HepG2 (cell line): ENCODE data around the gene CSTB.

Experiments
- ZBTB8A ChIP-seq: sonication (generic); formaldehyde crosslinking; IDR thresholded peaks from 2 replicates; pipeline ENCODE4 v1.4.0; 2020; ENCODE audit warnings: mild to moderate bottlenecking, low read depth, missing genetic modification reagents, borderline replicate concordance
- ZNF230 ChIP-seq: sonication (generic); formaldehyde crosslinking; IDR thresholded peaks from 2 replicates; pipeline ENCODE4 v1.4.0; 2020; ENCODE audit warnings: mild to moderate bottlenecking, missing genetic modification reagents
- ZNF703 ChIP-seq: sonication (generic); formaldehyde crosslinking; IDR thresholded peaks from 2 replicates; pipeline ENCODE4 v1.5.1; 2020; ENCODE audit warnings: missing genetic modification reagents, mild to moderate bottlenecking, moderate library complexity, borderline replicate concordance
- ZNF781 ChIP-seq: sonication (generic); formaldehyde crosslinking; IDR thresholded peaks from 2 replicates; pipeline ENCODE4 v1.5.1; 2020; ENCODE audit warnings: borderline replicate concordance, mild to moderate bottlenecking, missing genetic modification reagents; ENCODE audit errors: not compliant biosample characterization
- TF ChIP-seq, protein P1 (sequence below): sonication (generic); formaldehyde crosslinking; IDR thresholded peaks from one replicate; pipeline ENCODE4 v1.5.1; 2020; ENCODE audit warnings: mild to moderate bottlenecking, missing genetic modification reagents; ENCODE audit errors: not compliant biosample characterization
- TF ChIP-seq, protein P2 (sequence below): sonication (generic); formaldehyde crosslinking; IDR thresholded peaks from 2 replicates; pipeline ENCODE4 v1.5.0; 2020; ENCODE audit warnings: mild to moderate bottlenecking, missing genetic modification reagents, moderate library complexity

- TF ChIP-seq ZNF781 (CRISPR knock-in tag) (no peak), ZNF230 (no peak), ZNF703 (CRISPR knock-in tag) (no peak), ZBTB8A (CRISPR knock-in tag) (no peak)
- TF ChIP-seq, protein P1, sequence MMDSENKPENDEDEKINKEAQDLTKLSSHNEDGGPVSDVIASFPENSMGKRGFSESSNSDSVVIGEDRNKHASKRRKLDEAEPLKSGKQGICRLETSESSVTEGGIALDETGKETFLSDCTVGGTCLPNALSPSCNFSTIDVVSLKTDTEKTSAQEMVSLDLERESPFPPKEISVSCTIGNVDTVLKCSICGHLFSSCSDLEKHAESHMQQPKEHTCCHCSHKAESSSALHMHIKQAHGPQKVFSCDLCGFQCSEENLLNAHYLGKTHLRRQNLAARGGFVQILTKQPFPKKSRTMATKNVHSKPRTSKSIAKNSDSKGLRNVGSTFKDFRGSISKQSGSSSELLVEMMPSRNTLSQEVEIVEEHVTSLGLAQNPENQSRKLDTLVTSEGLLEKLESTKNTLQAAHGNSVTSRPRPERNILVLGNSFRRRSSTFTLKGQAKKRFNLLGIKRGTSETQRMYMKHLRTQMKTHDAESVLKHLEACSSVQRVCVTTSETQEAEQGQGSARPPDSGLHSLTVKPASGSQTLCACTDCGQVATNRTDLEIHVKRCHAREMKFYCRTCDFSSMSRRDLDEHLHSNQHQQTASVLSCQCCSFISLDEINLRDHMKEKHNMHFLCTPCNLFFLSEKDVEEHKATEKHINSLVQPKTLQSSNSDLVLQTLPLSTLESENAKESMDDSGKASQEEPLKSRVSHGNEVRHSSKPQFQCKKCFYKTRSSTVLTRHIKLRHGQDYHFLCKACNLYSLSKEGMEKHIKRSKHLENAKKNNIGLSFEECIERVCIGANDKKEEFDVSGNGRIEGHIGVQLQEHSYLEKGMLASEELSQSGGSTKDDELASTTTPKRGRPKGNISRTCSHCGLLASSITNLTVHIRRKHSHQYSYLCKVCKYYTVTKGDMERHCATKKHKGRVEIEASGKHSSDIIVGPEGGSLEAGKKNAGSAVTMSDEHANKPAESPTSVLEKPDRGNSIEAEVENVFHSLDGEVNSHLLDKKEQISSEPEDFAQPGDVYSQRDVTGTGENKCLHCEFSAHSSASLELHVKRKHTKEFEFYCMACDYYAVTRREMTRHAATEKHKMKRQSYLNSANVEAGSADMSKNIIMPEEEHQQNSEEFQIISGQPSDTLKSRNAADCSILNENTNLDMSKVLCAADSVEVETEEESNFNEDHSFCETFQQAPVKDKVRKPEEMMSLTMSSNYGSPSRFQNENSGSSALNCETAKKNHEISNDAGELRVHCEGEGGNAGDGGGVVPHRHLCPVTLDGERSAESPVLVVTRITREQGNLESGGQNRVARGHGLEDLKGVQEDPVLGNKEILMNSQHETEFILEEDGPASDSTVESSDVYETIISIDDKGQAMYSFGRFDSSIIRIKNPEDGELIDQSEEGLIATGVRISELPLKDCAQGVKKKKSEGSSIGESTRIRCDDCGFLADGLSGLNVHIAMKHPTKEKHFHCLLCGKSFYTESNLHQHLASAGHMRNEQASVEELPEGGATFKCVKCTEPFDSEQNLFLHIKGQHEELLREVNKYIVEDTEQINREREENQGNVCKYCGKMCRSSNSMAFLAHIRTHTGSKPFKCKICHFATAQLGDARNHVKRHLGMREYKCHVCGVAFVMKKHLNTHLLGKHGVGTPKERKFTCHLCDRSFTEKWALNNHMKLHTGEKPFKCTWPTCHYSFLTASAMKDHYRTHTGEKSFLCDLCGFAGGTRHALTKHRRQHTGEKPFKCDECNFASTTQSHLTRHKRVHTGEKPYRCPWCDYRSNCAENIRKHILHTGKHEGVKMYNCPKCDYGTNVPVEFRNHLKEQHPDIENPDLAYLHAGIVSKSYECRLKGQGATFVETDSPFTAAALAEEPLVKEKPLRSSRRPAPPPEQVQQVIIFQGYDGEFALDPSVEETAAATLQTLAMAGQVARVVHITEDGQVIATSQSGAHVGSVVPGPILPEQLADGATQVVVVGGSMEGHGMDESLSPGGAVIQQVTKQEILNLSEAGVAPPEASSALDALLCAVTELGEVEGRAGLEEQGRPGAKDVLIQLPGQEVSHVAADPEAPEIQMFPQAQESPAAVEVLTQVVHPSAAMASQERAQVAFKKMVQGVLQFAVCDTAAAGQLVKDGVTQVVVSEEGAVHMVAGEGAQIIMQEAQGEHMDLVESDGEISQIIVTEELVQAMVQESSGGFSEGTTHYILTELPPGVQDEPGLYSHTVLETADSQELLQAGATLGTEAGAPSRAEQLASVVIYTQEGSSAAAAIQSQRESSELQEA = no peak
- TF ChIP-seq, protein P2, sequence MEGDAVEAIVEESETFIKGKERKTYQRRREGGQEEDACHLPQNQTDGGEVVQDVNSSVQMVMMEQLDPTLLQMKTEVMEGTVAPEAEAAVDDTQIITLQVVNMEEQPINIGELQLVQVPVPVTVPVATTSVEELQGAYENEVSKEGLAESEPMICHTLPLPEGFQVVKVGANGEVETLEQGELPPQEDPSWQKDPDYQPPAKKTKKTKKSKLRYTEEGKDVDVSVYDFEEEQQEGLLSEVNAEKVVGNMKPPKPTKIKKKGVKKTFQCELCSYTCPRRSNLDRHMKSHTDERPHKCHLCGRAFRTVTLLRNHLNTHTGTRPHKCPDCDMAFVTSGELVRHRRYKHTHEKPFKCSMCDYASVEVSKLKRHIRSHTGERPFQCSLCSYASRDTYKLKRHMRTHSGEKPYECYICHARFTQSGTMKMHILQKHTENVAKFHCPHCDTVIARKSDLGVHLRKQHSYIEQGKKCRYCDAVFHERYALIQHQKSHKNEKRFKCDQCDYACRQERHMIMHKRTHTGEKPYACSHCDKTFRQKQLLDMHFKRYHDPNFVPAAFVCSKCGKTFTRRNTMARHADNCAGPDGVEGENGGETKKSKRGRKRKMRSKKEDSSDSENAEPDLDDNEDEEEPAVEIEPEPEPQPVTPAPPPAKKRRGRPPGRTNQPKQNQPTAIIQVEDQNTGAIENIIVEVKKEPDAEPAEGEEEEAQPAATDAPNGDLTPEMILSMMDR (CRISPR knock-in tag) = no peak
Measured at GRCh38 chr21:43748622-43749021, 27.5 kb downstream of the CSTB start.
